ENCODE measurements around the gene BOD1L1. TPM values are rescaled to one million over a fixed set of nuclear protein-coding genes. Genes with fewer than 3 reads are reported as not detected.
A peak's percentile ranks its signal among the peaks of the same experiment; 100 is the strongest.

BOD1L1 gene
- total and polyA plus RNA-seq, 2 experiments from 2014 or later = 18.2 to 43.2 TPM

GRCh38 chr4:13540446-13541175 lies 86.9 kb downstream of the BOD1L1 start (continued):
- TF ChIP-seq ZNF462 (CRISPR knock-in tag; IDR thresholded peaks at IDR 0.05) = no peak
- TF ChIP-seq POLR2AphosphoS5 (IDR thresholded peaks at IDR 0.05; ENCODE audit: low read depth) = no peak

- peaks cover 24% of the 10 kb centered on the region for H4K20me1 ChIP-seq (replicated peaks; ENCODE audit: insufficient read depth)
- H3K4me3 Mint-ChIP-seq = peak overlapping the region; percentile 29; the same call in 2 of the 3 replicates
- H3K27me3 Mint-ChIP-seq (ENCODE audit: insufficient read depth, low read depth, poor library complexity) = peaks cover 92% of the 10 kb centered on the region
- H3K4me2 ChIP-seq = peak overlapping the region; percentile 81
- H3K4me3 ChIP-seq = peak overlapping the region; percentile 51
- no peaks in the 10 kb centered on the region for H3K36me3 ChIP-seq (ENCODE audit: insufficient read depth)
- no peak overlapping the region for H3K27ac ChIP-seq (ENCODE audit: low read depth)
- peak; percentile 65 for DNase-seq (ENCODE audit: low spot score)
- no peaks in the 10 kb centered on the region for H3K79me2 ChIP-seq (replicated peaks; ENCODE audit: insufficient read depth)
- H3K9me2 ChIP-seq (ENCODE audit: insufficient read depth) = no peaks in the 10 kb centered on the region
- no peak overlapping the region for H2AFZ ChIP-seq
- H3K27me3 ChIP-seq (ENCODE audit: insufficient read depth) = peaks cover 100% of the 10 kb centered on the region
- no peak for ATAC-seq
- peaks cover 5% of the 10 kb centered on the region; the same call in 1 of the 3 replicates for H3K36me3 Mint-ChIP-seq (ENCODE audit: low read depth)
- peaks cover 82% of the 10 kb centered on the region for H3K4me1 ChIP-seq (ENCODE audit: insufficient read depth)
- no peak overlapping the region for H3K27ac Mint-ChIP-seq
- TF ChIP-seq EZH2phosphoT487 (IDR thresholded peaks at IDR 0.05; ENCODE audit: unreplicated experiment) (peak; percentile 26), EZH2 (IDR thresholded peaks at IDR 0.05; ENCODE audit: low read depth, unreplicated experiment) (peak; percentile 99), JUNB (IDR thresholded peaks at IDR 0.05; ENCODE audit: unreplicated experiment) (no peak), ZNF462 (CRISPR knock-in tag; IDR thresholded peaks at IDR 0.05) (no peak), NANOG (IDR thresholded peaks at IDR 0.05; ENCODE audit: borderline replicate concordance) (no peak)
- peaks cover 46% of the 10 kb centered on the region for H3K4me1 Mint-ChIP-seq
- H3F3A ChIP-seq (replicated peaks; ENCODE audit: low read depth) = peaks cover 57% of the 10 kb centered on the region
- H3K9me3 Mint-ChIP-seq = peaks cover 6% of the 10 kb centered on the region; the same call in 2 of the 3 replicates
Measured at GRCh38 chr4:13539619-13540445, 87.7 kb downstream of the BOD1L1 start.
